T-cell (primary cell): ENCODE data around the gene VAX1. TPM values are rescaled to one million over a fixed set of nuclear protein-coding genes. Genes with fewer than 3 reads are reported as not detected.

Experiments used
- ATAC-seq, 4 experiments: fragments of 200-7000 bp in 3 of 4; fragments of 150-1000 bp in 1 of 4; cut with Tn5 transposase; replicated peaks in 1 of 4; 1 replicate in 3 of 4; 2 replicates in 1 of 4; pipeline ENCODE4 v1.10.0; 2021; ENCODE audit warnings: moderate library complexity in 3 of 4, mild to moderate bottlenecking in 2 of 4, moderate number of reproducible peaks in 1 of 4
- CTCF ChIA-PET, 2 donors: fragments of 300-600 bp; sonication (Branson Sonifier 250); formaldehyde crosslinking; loops; one replicate each; lab custom pipeline; 2022; ENCODE audit warnings: antibody characterized with exemption in 2 of 2; lab: Charles Lee
- POLR2A ChIA-PET, 2 donors: fragments of 300-600 bp; sonication (Branson Sonifier 250); formaldehyde crosslinking; loops; one replicate each; lab custom pipeline; 2022; ENCODE audit warnings: antibody characterized with exemption in 2 of 2; lab: Charles Lee
- DNase-seq, 35 experiments: peaks; one replicate each; pipeline versions ENCODE4 v3.0.0 to v3.0.0-alpha.2; 2013 to 2023
- H3K27ac ChIP-seq: one replicate; pipeline ENCODE4 v1.5.1; 2013; ENCODE audit warnings: low read length
- H3K27me3 ChIP-seq, 2 experiments: replicated peaks in 1 of 2; 1 replicate in 1 of 2; 2 replicates in 1 of 2; pipeline versions ENCODE4 v1.6.1 to v1.7.0; 2013; ENCODE audit warnings: low read length in 1 of 2, mixed read lengths in 1 of 2; ENCODE audit not compliant: control insufficient read depth in 2 of 2, insufficient read depth in 2 of 2; ENCODE audit errors: extremely low read depth in 1 of 2
- H3K36me3 ChIP-seq, 2 donors: 1 replicate in 1 of 2; 2 replicates in 1 of 2; pipeline versions ENCODE4 v1.6.1 to v1.7.0; 2013; ENCODE audit warnings: low read length in 1 of 2; ENCODE audit not compliant: control insufficient read depth in 2 of 2, insufficient read depth in 1 of 2; ENCODE audit errors: extremely low read depth in 1 of 2
- H3K4me1 ChIP-seq, 2 experiments: 1 replicate in 1 of 2; 2 replicates in 1 of 2; pipeline versions ENCODE4 v1.6.1 to v1.7.0; 2013; ENCODE audit warnings: low read length in 2 of 2, mixed read lengths in 1 of 2; ENCODE audit not compliant: insufficient read depth in 2 of 2, control insufficient read depth in 1 of 2; ENCODE audit errors: extremely low read depth in 1 of 2
- H3K4me3 ChIP-seq, 2 donors: 1 replicate in 1 of 2; 2 replicates in 1 of 2; pipeline versions ENCODE4 v1.5.1 to v1.7.0; 2013; ENCODE audit warnings: mild to moderate bottlenecking in 2 of 2, low read length in 1 of 2, moderate library complexity in 1 of 2; ENCODE audit not compliant: control insufficient read depth in 1 of 2; ENCODE audit errors: extremely low read depth in 1 of 2
- H3K9me3 ChIP-seq: 2 replicates; pipeline ENCODE4 v1.7.0; 2013
- H3K27ac Mint-ChIP-seq, 2 donors: one replicate each; pipeline ENCODE4 v1.8.0; 2020 to 2021; ENCODE audit warnings: mild to moderate bottlenecking in 2 of 2, mixed read lengths in 2 of 2
- H3K27me3 Mint-ChIP-seq, 2 donors: one replicate each; pipeline ENCODE4 v1.8.0; 2021 to 2022; ENCODE audit warnings: mixed read lengths in 2 of 2
- H3K36me3 Mint-ChIP-seq: one replicate; pipeline ENCODE4 v1.8.0; 2021; ENCODE audit warnings: mixed read lengths
- H3K4me1 Mint-ChIP-seq, 3 donors: one replicate each; pipeline ENCODE4 v1.8.0; 2020 to 2022; ENCODE audit warnings: mixed read lengths in 3 of 3, mild to moderate bottlenecking in 1 of 3
- H3K4me3 Mint-ChIP-seq, 3 donors: one replicate each; pipeline ENCODE4 v1.8.0; 2020 to 2022; ENCODE audit warnings: mild to moderate bottlenecking in 3 of 3, mixed read lengths in 3 of 3, moderate library complexity in 3 of 3
- H3K9me3 Mint-ChIP-seq, 3 donors: one replicate each; pipeline ENCODE4 v1.8.0; 2020 to 2022; ENCODE audit warnings: mixed read lengths in 3 of 3
- WGBS: methylation state at CpG from one replicate; pipeline ENCODE4 v1.1.5; 2013; ENCODE audit warnings: missing lambda C conversion rate; ENCODE audit not compliant: insufficient coverage; 5-methylcytosine and 5-hydroxymethylcytosine counted together
- total RNA-seq, 35 experiments: library from RNA in 6 of 35; stranded (reverse) in 6 of 35; fragments of 120-200 nt in 1 of 35; gene quantifications; one replicate each; pipeline versions ENCODE4 v1.2.1 to v1.2.4 and lab custom pipeline; 2013 to 2026

VAX1 gene
- total RNA-seq, 5 donors from 2014 or later (not counting 1 experiment from before 2014, with no cell fraction given): not detected

DNA sequence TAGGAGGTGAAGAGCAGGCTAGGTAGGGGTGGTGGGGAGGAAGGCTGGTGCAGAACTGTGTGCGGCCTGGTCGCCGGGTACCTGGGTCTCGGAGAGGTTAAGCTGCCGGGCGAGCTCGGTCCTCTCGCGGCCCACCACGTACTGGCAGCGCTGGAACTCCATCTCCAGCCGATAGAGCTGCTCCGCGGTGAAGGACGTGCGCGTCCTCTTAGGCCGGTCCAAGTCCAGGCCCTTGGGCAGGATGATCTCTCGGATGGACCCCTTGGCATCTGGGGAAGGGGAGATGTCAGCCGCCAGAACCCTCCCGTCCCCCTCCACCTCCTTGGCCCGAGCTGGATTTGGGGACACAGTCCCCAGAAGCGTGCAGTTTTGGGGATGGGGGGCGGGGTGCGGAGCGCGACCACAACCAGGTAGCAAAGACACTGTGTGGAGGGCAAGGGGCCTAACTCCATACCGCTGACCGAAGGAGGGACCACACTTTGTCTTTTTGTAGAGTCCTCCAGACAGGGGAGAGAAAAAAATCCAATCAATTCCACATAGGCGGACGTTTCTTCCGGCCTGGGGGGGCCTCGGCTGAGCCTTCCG lies 1.6 kb downstream of the VAX1 start:
- H3K4me3 Mint-ChIP-seq: peak overlapping the region in 2 of 3 donors; percentile 27 to 39
- no peak for ATAC-seq
- CTCF ChIA-PET: no interaction called here

DNA sequence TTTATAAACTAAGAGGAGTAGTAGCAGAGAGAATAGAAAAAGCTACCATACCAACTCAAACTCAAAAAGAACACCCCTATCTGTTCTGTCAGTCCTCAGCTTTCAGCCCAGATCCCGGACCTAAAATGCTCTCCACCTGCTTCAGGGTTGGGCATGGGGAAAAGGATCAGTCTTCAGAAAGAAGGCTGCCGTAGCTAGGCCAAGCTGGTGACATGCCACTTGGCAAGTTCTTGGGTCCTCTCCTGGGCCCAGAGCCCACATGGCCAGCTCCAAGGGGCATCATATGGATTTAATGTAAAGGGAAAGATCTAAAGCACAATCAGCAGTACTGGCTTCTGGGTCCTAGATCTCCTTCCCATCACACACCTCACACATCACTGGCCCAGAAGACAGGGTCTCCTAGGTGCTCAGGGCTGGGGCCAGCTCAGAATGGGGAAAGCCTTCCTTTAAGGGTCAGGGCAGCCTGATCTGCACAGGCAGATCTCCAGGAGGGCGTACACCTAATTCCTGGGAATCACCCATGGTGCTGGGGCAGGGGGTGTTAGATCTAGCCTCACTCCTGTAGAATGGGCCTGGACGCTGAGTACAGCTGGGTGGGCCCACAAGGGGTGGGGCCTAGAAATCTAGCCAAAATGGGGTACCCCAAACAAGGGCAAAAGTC lies 2.5 kb downstream of the VAX1 start:
- POLR2A ChIA-PET: no interaction called here
- peaks cover 34 to 51% (median 46%) of the 10 kb centered on the region in 3 donors for H3K4me1 Mint-ChIP-seq

More for the DNA sequence above, 1.6 kb downstream of the VAX1 start:
- Mint-ChIP-seq H3K4me1 (peaks cover 25 to 44% (median 37%) of the 10 kb centered on the region in 3 donors), H3K27ac (no peak overlapping the region), H3K36me3 (no peaks in the 10 kb centered on the region), H3K27me3 (peaks cover 56 to 75% of the 10 kb centered on the region in 2 donors), H3K9me3 (no peaks in the 10 kb centered on the region)
- H3K4me1 ChIP-seq: peaks cover 2 to 41% of the 10 kb centered on the region in 2 experiments
- POLR2A ChIA-PET: no interaction called here
- DNase-seq: no peak
- H3K9me3 ChIP-seq: no peaks in the 10 kb centered on the region
- no peaks in the 10 kb centered on the region for H3K36me3 ChIP-seq
- WGBS: 52% methylated on average over 19 of the region's 34 CpGs
- H3K4me3 ChIP-seq: no peak overlapping the region
- peaks cover 21 to 90% of the 10 kb centered on the region in 2 experiments for H3K27me3 ChIP-seq
- no peak overlapping the region for H3K27ac ChIP-seq

DNA sequence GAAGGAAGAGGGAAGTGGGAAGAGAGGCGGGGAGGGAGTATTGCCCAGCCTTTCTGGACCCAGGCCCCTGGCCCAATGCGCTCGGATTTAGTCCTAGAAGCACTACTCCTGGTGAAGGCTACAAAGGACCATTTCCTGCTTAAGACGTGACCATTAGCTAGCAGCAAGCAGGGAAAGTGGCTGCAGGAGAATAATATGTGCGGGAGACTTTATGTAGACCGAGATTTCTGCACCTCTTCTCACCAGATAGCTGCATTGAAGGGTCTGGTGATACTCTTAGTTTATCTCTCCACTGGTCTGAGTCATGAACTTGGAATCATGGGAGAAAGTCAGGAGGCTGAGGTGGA lies 3.1 kb downstream of the VAX1 start:
- Histone ChIP-seq H3K9me3 (no peaks in the 10 kb centered on the region), H3K4me3 (no peak overlapping the region), H3K4me1 (peaks cover 2 to 48% of the 10 kb centered on the region in 2 experiments), H3K36me3 (no peaks in the 10 kb centered on the region), H3K27me3 (peaks cover 32 to 90% of the 10 kb centered on the region in 2 experiments), H3K27ac (no peak overlapping the region)
- WGBS: 46% methylated on average over 3 of the region's 6 CpGs
- ChIA-PET CTCF (interaction anchor here in 1 of 2 donors (1.3 kb wide), 1 partner anchor 32 kb away, joined by 3 read pairs; no protein-coding TSS in a partner anchor), POLR2A (no interaction called here)
- Mint-ChIP-seq H3K27ac (no peak overlapping the region), H3K4me1 (peaks cover 34 to 51% (median 47%) of the 10 kb centered on the region in 3 donors), H3K4me3 (peak overlapping the region in 1 of 3 donors; percentile 77), H3K27me3 (peaks cover 64 to 73% of the 10 kb centered on the region in 2 donors), H3K36me3 (no peaks in the 10 kb centered on the region), H3K9me3 (no peaks in the 10 kb centered on the region)
- DNase-seq: no peak
- ATAC-seq: no peak

More for the DNA sequence above, 2.5 kb downstream of the VAX1 start:
- DNase-seq (no peak), ATAC-seq (no peak)
- Histone ChIP-seq H3K27ac (no peak overlapping the region), H3K36me3 (no peaks in the 10 kb centered on the region), H3K27me3 (peaks cover 27 to 90% of the 10 kb centered on the region in 2 experiments), H3K4me1 (peaks cover 2 to 48% of the 10 kb centered on the region in 2 experiments), H3K4me3 (no peak overlapping the region), H3K9me3 (no peaks in the 10 kb centered on the region)
- Mint-ChIP-seq H3K4me3 (peak overlapping the region in 1 of 3 donors; percentile 27), H3K27me3 (peaks cover 58 to 74% of the 10 kb centered on the region in 2 donors), H3K27ac (peak overlapping the region in 1 of 2 donors; percentile 19), H3K36me3 (no peaks in the 10 kb centered on the region), H3K9me3 (no peaks in the 10 kb centered on the region)
- CTCF ChIA-PET: interaction anchor here in 1 of 2 donors (1.3 kb wide), 1 partner anchor 32 kb away, joined by 3 read pairs; no protein-coding TSS in a partner anchor
- WGBS: 85% methylated on average over 3 of the region's 4 CpGs

DNA sequence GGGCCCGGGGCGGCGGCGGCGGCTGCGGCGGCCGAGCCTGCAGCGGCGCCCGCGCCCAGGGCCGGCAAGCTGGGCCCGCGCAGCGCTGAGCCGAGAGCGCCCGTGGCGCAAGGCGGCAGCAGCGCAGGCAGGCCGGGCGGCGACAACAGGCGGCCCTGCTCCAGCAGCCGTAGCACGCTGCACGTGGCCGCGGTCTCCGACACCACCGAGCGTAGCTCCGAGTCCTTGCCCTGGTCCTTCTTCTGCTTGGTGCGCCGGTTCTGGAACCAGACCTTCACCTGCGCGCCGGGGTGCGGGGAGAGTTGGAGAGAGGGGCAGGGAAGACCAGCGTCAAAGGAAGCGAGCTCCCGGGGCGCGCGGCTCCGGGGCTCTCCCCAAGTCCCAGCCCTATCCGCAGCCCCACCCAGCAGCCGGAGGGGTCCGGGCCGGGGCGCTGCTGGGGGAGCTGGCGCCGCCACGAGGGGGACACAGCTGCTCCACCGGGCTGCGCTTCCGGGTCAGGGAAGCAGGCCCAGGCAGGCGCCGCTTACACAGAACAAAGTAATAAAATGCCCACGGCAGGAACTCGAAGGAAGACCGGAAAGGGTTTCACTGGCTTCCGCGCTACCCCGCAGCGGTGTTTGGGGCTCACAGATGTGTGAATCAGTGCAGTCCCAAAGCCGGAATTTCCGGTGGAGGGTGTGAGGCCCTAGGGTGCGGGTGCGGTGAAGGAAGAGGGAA lies 3.6 kb downstream of the VAX1 start:
- Mint-ChIP-seq H3K9me3 (no peaks in the 10 kb centered on the region), H3K4me1 (peaks cover 34 to 51% (median 47%) of the 10 kb centered on the region in 3 donors), H3K27me3 (peaks cover 70 to 75% of the 10 kb centered on the region in 2 donors), H3K36me3 (no peaks in the 10 kb centered on the region), H3K27ac (no peak overlapping the region), H3K4me3 (peak overlapping the region in 1 of 3 donors; percentile 77)
- Histone ChIP-seq H3K4me3 (peak overlapping the region in 1 of 2 donors; percentile 11), H3K4me1 (peaks cover 2 to 48% of the 10 kb centered on the region in 2 experiments), H3K36me3 (no peaks in the 10 kb centered on the region), H3K27ac (no peak overlapping the region), H3K9me3 (no peaks in the 10 kb centered on the region), H3K27me3 (peaks cover 36 to 88% of the 10 kb centered on the region in 2 experiments)
- 4% methylated on average over 68 of the region's 72 CpGs for WGBS
- ATAC-seq (no peak), DNase-seq (no peak)
- ChIA-PET POLR2A (no interaction called here), CTCF (interaction anchor here (0.5 to 1.3 kb wide), 2 partner anchors 11 to 33 kb away, joined by 3 to 4 read pairs; no protein-coding TSS in a partner anchor)

DNA sequence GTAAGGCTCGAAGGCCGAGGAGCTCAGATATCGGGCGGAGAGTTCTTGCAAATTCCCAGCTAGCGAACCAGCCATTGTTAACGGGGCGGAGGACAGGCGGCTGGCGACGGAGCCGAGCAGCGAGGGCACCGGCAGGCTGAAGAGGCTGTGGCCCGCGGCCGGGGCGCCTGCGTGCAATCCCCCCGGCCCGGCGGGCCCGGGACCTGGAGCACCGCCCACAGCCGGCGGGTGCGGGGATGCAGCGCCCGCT lies 4.1 kb downstream of the VAX1 start:
- H3K27me3 Mint-ChIP-seq: peaks cover 69 to 76% of the 10 kb centered on the region in 2 donors
- H3K9me3 Mint-ChIP-seq: no peaks in the 10 kb centered on the region
- DNase-seq: no peak
- ATAC-seq: no peak
- Histone ChIP-seq H3K4me1 (peaks cover 2 to 48% of the 10 kb centered on the region in 2 experiments), H3K27ac (no peak overlapping the region), H3K9me3 (no peaks in the 10 kb centered on the region), H3K27me3 (peaks cover 39 to 83% of the 10 kb centered on the region in 2 experiments), H3K36me3 (no peaks in the 10 kb centered on the region), H3K4me3 (peak overlapping the region in 1 of 2 donors; percentile 29)
- ChIA-PET CTCF (no interaction called here), POLR2A (no interaction called here)
- H3K36me3 Mint-ChIP-seq: no peaks in the 10 kb centered on the region
- peaks cover 34 to 48% (median 44%) of the 10 kb centered on the region in 3 donors for H3K4me1 Mint-ChIP-seq
- H3K4me3 Mint-ChIP-seq: peak overlapping the region in 2 of 3 donors; percentile 43 to 77
- no peak overlapping the region for H3K27ac Mint-ChIP-seq
- WGBS: 4% methylated on average over 28 of the region's 28 CpGs
